Omental fat pad (tissue), 4 donors: Measurements from ENCODE around the gene EPB41L3. TPM values are rescaled to one million over a fixed set of nuclear protein-coding genes. Genes with fewer than 3 reads are reported as not detected.
A peak's percentile ranks its signal among the peaks of the same experiment; 100 is the strongest.

Experiments
- ATAC-seq: fragments of 150-250 bp; one replicate; pipeline ENCODE4 v1.9.1; 2016; ENCODE audit warnings: mild to moderate bottlenecking, moderate library complexity; ENCODE audit not compliant: low FRiP score
- DNase-seq: peaks from one replicate; pipeline ENCODE4 v3.0.0-alpha.2; 2019; ENCODE audit warnings: low spot score
- CTCF ChIP-seq, 3 donors: fragments of 450-650 bp; IDR thresholded peaks; one replicate each; pipeline ENCODE4 v1.5.1; 2016 to 2017; ENCODE audit warnings: antibody characterized with exemption in 3 of 3, mild to moderate bottlenecking in 3 of 3, moderate library complexity in 2 of 3
- total RNA-seq, 4 donors: library from RNA; depleted of rRNA; stranded (reverse); fragments of >200 nt; gene quantifications; one replicate each; pipeline ENCODE4 v1.1.0, GENCODE V29; 2016

Gene EPB41L3
- total RNA-seq, 4 donors from 2014 or later, result 138 to 319 (median 184) TPM

DNA sequence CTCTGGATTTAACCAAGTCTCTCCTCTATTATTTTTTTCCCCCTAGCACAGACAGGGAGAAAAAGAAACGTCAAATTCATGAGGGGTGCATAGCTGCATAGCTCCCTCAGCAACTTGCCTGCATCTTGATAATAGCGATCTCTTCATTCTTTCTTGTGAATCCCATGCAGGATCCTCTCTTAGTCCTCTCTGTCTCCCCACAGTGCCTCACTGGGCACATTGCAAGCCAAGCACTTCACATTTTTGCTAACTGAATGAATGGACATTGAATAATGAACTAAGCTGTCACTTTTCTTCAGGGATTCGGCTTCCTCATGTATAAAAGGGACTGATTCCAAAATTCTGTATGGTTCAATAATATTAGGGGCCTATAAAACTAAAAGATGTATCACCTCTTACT lies 2.9 kb upstream of the EPB41L3 start:
- TF ChIP-seq CTCF (IDR thresholded peaks at IDR 0.05), result no peak
- DNase-seq (no peak), ATAC-seq (no peak)

DNA sequence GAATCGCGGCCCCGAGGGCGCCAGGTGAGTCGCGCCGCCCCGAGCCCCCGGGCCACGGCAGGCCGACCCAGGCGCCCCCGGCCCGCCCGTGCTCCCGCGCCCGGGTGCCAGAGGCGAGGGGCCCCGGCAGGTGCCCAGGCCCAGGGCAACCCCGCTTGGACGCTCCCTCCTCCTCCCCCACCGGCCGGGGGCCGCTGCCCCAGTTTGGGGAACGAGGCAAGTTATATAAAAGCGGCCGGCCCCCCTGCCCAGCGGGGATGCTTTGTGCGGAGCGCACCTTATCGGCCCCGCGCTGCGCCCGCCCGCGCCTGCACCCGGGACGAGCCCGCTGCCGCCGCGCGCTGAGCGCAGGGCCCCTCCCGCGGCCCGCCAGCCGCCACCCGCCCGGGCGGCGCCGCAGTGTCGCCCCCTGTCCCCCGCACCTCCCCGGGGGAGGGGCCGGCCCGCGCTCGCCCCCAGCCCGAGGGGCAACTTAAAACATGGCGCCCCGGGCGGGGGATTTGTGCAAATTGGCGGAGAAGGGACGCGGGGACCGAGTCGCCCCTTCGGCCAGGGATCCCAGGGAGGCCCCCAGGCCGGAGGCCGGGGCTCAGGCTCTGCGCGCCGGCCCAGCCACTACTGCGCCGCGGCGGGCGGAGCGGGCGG lies 639 bp downstream of the EPB41L3 start:
- ATAC-seq, result peak; percentile 56
- no peak for DNase-seq
- TF ChIP-seq CTCF (IDR thresholded peaks at IDR 0.05), result no peak

- DNase-seq, result no peak
- TF ChIP-seq CTCF (IDR thresholded peaks at IDR 0.05), result no peak
- ATAC-seq, result no peak
Measured at GRCh38 chr18:5542515-5543035, 1.2 kb downstream of the EPB41L3 start.

DNA sequence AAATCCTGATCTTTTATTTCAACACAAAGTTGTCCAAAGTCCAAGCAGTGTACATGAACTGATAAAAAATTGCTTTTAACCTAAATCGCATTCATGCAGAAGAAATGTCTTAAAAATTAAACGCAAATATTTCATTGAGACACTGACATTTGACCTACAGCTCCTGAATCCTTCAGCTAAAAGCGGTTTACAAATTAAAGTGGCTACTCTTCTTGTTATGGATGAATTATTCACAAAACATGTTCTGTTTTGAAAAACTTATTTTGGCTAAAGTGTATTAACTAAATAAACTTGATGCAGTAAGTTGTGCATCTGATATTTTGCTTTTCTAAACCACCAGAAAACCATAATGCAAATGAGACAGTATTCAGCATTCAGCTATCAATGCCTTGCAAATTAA lies 2.2 kb downstream of the EPB41L3 start:
- DNase-seq, result no peak
- TF ChIP-seq CTCF (IDR thresholded peaks at IDR 0.05), result no peak
- ATAC-seq, result no peak

DNA sequence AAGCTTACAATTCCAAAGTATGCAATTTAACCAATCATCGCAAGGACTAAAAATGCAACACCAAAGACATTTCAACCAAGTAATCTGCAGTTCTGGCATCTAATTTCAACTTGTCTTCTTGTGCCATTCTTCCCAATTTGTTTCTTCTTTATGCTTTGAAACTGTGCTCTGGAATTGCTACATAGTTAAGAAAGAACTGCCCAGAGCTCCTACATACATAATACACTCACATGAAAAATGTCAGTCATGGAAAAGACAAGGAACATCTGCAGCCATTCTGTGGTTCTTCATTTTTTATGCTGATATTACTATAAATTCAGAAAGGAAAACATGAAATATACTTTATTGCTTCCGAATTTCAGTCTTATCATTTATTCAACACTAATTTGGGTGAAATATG lies 4.4 kb downstream of the EPB41L3 start:
- no peak for DNase-seq
- no peak for ATAC-seq
- TF ChIP-seq CTCF (IDR thresholded peaks at IDR 0.05), result no peak

- no peak for ATAC-seq
- no peak for TF ChIP-seq CTCF (IDR thresholded peaks at IDR 0.05)
Measured at GRCh38 chr18:5538544-5538943, 5.3 kb downstream of the EPB41L3 start.

DNA sequence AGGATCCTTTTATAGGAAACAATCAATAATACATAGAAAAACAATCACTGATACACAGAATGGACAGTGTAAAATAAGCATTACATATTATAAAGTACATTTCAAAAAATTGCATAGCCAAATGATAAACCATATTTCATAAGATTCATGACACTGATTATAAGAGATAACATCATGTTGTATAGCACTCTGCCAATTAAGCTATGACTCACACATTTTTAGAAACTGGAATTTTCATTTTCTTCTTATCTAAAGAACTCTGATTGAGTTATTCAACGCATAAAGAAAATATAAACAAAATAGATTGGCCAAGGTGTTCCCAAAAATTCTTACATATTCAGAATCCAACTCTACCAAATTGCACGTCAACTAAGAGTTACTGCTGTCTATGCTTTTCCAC lies 5.9 kb downstream of the EPB41L3 start:
- ATAC-seq (no peak), DNase-seq (no peak)
- TF ChIP-seq CTCF (IDR thresholded peaks at IDR 0.05), result no peak

More at GRCh38 chr18:5538544-5538943, 5.3 kb downstream of the EPB41L3 start:
- no peak for DNase-seq
